ENCODE results near the gene TANGO6.

The TANGO6 gene

GRCh38 chr16:68866933-68867332 lies 23.6 kb downstream of the TANGO6 start:
- no peak for DNase-seq (ENCODE audit: low read depth in 2 of 2)

GRCh38 chr16:68869492-68870088 lies 26.3 kb downstream of the TANGO6 start:
- no peak for DNase-seq (ENCODE audit: low read depth in 2 of 2)

GRCh38 chr16:68873635-68874471 lies 30.5 kb downstream of the TANGO6 start:
- DNase-seq (ENCODE audit: low read depth in 2 of 2) = no peak

GRCh38 chr16:68875871-68876270 lies 32.5 kb downstream of the TANGO6 start:
- DNase-seq (ENCODE audit: low read depth in 2 of 2) = no peak

GRCh38 chr16:68883685-68884084 lies 40.4 kb downstream of the TANGO6 start:
- DNase-seq (ENCODE audit: low read depth in 2 of 2) = no peak

- no peak for DNase-seq (ENCODE audit: low read depth in 2 of 2)
These were observed 41.1 kb downstream of the TANGO6 start for GRCh38 chr16:68884401-68884800.

- no peak for DNase-seq (ENCODE audit: low read depth in 2 of 2)
These were observed 41.8 kb downstream of the TANGO6 start for GRCh38 chr16:68884861-68885720.

GRCh38 chr16:68887107-68887506 lies 43.8 kb downstream of the TANGO6 start:
- no peak for DNase-seq (ENCODE audit: low read depth in 2 of 2)

- DNase-seq (ENCODE audit: low read depth in 2 of 2) = no peak
These were observed 46.3 kb downstream of the TANGO6 start for GRCh38 chr16:68889508-68890150.

- DNase-seq (ENCODE audit: low read depth in 2 of 2) = no peak
These were observed 48.9 kb downstream of the TANGO6 start for GRCh38 chr16:68892214-68892613.

- DNase-seq (ENCODE audit: low read depth in 2 of 2) = no peak
These were observed 49.6 kb downstream of the TANGO6 start for GRCh38 chr16:68892898-68893297.

GRCh38 chr16:68893710-68894705 lies 50.7 kb downstream of the TANGO6 start:
- DNase-seq (ENCODE audit: low read depth in 2 of 2) = no peak

GRCh38 chr16:68894714-68895113 lies 51.4 kb downstream of the TANGO6 start:
- no peak for DNase-seq (ENCODE audit: low read depth in 2 of 2)

GRCh38 chr16:68898026-68898425 lies 54.7 kb downstream of the TANGO6 start:
- no peak for DNase-seq (ENCODE audit: low read depth in 2 of 2)

GRCh38 chr16:68900009-68900408 lies 56.7 kb downstream of the TANGO6 start:
- no peak for DNase-seq (ENCODE audit: low read depth in 2 of 2)

- DNase-seq (ENCODE audit: low read depth in 2 of 2) = no peak
These were observed 59.0 kb downstream of the TANGO6 start for GRCh38 chr16:68902003-68902968.

- no peak for DNase-seq (ENCODE audit: low read depth in 2 of 2)
These were observed 59.6 kb downstream of the TANGO6 start for GRCh38 chr16:68902969-68903345.

- no peak for DNase-seq (ENCODE audit: low read depth in 2 of 2)
These were observed 64.0 kb downstream of the TANGO6 start for GRCh38 chr16:68907297-68907696.

GRCh38 chr16:68907781-68908181 lies 64.5 kb downstream of the TANGO6 start:
- DNase-seq (ENCODE audit: low read depth in 2 of 2) = no peak

Data from activated CD8-positive, alpha-beta memory T cell treated with anti-CD3 and anti-CD28 coated beads for 4 hours (primary cell).